Activated naive CD8-positive, alpha-beta T cell treated with anti-CD3 and anti-CD28 coated beads for 36 hours (primary cell): ENCODE results near the gene PCCA. TPM values are rescaled to one million over a fixed set of nuclear protein-coding genes. Genes with fewer than 3 reads are reported as not detected.

Source experiments
- DNase-seq: peaks from one replicate; pipeline ENCODE4 v3.0.0; 2021
- H3K27ac Mint-ChIP-seq: one replicate; pipeline ENCODE4 v1.8.0; 2022; ENCODE audit warnings: mild to moderate bottlenecking, moderate library complexity, mixed read lengths
- H3K27me3 Mint-ChIP-seq: one replicate; pipeline ENCODE4 v1.8.0; 2022; ENCODE audit warnings: mild to moderate bottlenecking, mixed read lengths
- H3K36me3 Mint-ChIP-seq: one replicate; pipeline ENCODE4 v1.8.0; 2021; ENCODE audit warnings: mild to moderate bottlenecking, mixed read lengths
- H3K4me1 Mint-ChIP-seq: one replicate; pipeline ENCODE4 v1.8.0; 2021; ENCODE audit warnings: mixed read lengths
- H3K4me3 Mint-ChIP-seq: one replicate; pipeline ENCODE4 v1.8.0; 2022; ENCODE audit warnings: mild to moderate bottlenecking, moderate library complexity, mixed read lengths
- H3K9me3 Mint-ChIP-seq: one replicate; pipeline ENCODE4 v1.8.0; 2022; ENCODE audit warnings: mixed read lengths
- total RNA-seq, 2 experiments: library from RNA; stranded (reverse); gene quantifications; one replicate each; pipeline ENCODE4 v1.2.3, GENCODE V29; 2021

Gene PCCA
- total RNA-seq, 2 experiments from 2014 or later, result 6.9 to 8.3 TPM

DNA sequence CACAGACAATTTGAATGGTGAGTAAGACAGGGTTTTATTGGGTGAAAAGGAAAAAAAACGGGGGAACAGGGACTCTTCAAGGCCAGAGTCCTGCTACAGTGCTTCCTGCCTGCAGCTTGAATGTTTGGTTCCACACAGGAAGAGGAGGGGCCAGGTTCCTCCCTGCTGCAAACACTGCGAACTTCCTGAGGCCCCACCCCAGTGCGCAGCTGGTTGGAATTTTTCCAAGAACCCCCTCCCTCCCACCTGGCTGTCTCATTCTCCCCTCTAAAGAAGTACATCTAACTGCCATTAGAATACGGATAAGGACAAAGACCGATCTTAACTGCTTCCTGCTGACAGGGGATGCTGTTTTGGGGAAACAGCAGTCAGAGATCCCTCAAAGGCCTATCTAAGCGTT is 314.8 kb downstream of the PCCA start:
- peaks cover 34% of the 10 kb centered on the region for H3K9me3 Mint-ChIP-seq
- H3K27ac Mint-ChIP-seq, result no peak overlapping the region
- H3K27me3 Mint-ChIP-seq, result no peaks in the 10 kb centered on the region
- no peak overlapping the region for H3K4me3 Mint-ChIP-seq
- no peak for DNase-seq
- peaks cover 57% of the 10 kb centered on the region for H3K36me3 Mint-ChIP-seq
- H3K4me1 Mint-ChIP-seq, result no peaks in the 10 kb centered on the region

DNA sequence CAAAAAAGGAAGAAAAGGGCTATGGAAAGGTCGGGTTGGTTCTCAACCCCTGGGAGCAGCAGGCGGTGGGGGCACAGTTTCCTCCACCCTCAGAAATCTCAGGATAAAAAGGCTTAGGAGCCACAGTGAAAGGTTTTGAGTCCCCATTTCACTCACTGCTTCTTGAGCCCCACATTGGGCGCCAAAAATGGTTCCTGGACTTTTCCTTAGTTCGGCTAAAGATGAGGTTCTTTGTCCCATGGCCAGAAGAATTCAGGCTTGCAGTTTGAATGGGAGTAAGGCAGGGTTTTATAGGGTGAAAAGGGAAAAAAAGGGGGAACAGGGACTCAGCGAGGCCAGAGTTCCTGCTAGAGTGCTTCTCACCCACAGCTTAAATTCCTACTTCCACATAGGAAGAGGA is 320.2 kb downstream of the PCCA start:
- H3K36me3 Mint-ChIP-seq, result peaks cover 58% of the 10 kb centered on the region
- peaks cover 39% of the 10 kb centered on the region for H3K9me3 Mint-ChIP-seq
- no peak overlapping the region for H3K4me3 Mint-ChIP-seq

GRCh38 chr13:100423375-100423774 is 334.5 kb downstream of the PCCA start:
- peak overlapping the region; percentile 55 for H3K27ac Mint-ChIP-seq
- H3K4me1 Mint-ChIP-seq, result peaks cover 7% of the 10 kb centered on the region
- H3K9me3 Mint-ChIP-seq, result peaks cover 6% of the 10 kb centered on the region
- H3K27me3 Mint-ChIP-seq, result peaks cover 2% of the 10 kb centered on the region
- H3K36me3 Mint-ChIP-seq, result peaks cover 13% of the 10 kb centered on the region
- no peak overlapping the region for H3K4me3 Mint-ChIP-seq
- DNase-seq, result no peak

More for the DNA sequence above, 320.2 kb downstream of the PCCA start:
- H3K27ac Mint-ChIP-seq, result no peak overlapping the region
- no peaks in the 10 kb centered on the region for H3K27me3 Mint-ChIP-seq
- H3K4me1 Mint-ChIP-seq, result no peaks in the 10 kb centered on the region
- DNase-seq, result no peak

- Mint-ChIP-seq H3K9me3 (peaks cover 1% of the 10 kb centered on the region), H3K4me3 (no peak overlapping the region), H3K36me3 (peaks cover 25% of the 10 kb centered on the region), H3K27ac (no peak overlapping the region), H3K27me3 (no peaks in the 10 kb centered on the region), H3K4me1 (peaks cover 10% of the 10 kb centered on the region)
- DNase-seq, result no peak
These were observed 340.1 kb downstream of the PCCA start for GRCh38 chr13:100428986-100429385.

DNA sequence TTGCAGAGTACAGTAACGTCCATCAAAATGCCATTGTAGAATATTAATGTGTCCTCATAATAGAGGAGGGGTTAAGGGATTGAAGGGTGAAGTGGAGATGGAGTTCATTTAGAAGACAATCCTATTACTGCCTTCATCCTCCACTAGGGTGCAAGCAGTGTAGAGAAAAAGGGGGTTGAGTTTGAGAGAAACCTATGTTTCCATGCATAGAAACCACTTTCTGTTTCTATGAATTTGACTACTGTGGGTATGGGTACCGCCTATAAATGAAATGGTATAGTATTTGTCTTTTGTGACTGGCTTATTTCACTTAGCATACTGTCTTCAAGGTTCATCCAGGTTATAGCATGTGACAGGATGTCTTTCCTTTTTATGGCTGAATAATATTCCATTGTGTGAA is 343.7 kb downstream of the PCCA start:
- Mint-ChIP-seq H3K9me3 (peaks cover 1% of the 10 kb centered on the region), H3K36me3 (peaks cover 20% of the 10 kb centered on the region), H3K4me1 (peaks cover 18% of the 10 kb centered on the region), H3K4me3 (no peak overlapping the region), H3K27ac (no peak overlapping the region), H3K27me3 (no peaks in the 10 kb centered on the region)
- no peak for DNase-seq

DNA sequence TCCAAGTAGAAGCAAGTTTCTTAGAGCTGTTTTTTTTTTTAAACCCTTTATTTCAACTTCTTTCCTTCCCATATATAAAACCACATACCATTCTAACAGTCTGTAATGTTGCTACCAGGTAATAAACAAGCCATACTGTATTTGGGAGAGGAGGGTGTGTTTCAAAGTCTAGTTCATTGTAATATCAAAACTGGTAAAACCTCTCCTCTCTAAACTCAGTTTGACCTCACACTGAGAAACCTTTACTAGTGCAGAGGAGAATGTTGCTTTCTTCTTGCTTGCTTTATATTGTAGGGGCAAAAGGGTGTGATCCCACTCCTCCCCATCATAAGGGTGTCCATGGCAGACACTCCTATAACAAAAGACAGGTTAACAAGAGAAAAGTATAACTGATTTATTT is 344.6 kb downstream of the PCCA start:
- Mint-ChIP-seq H3K4me3 (no peak overlapping the region), H3K36me3 (peaks cover 23% of the 10 kb centered on the region), H3K27me3 (no peaks in the 10 kb centered on the region), H3K9me3 (peaks cover 1% of the 10 kb centered on the region), H3K27ac (no peak overlapping the region), H3K4me1 (peaks cover 18% of the 10 kb centered on the region)
- DNase-seq, result no peak

DNA sequence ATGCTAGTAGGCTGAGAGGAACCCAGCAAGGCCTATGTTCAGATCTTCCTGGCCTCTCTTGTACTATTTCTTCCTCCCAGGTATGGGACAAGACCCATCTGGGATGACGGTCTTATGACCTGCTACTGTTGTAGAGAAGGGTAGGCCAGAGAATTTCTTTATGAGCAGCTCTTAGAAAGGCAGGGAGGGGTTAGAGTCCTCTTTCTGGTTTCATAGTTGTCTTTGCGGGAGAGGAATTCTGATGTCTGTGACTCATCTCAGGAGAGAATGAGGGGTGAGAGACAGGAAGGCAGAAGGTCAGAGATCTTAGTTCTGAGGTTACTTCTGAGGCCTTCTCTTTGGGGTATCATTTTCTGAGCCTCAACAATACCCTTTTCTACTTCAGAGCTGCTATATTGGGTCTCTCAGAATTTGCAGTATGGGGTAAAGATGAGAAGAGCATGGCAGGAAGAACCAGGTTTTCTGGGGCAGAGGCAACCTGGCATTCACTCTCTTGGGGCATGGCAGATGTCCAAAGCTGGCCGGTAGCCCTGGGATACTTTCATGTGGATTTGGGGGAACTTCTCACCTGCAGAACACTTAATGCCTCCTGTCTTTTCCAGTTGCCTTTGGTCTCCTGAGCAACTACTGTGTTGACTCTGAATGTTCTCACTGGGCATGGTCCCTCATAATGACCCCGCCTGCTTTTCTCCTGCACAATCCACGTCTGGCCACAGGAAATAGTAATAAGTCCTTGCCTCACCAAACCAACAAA is 345.3 kb downstream of the PCCA start:
- Mint-ChIP-seq H3K27ac (no peak overlapping the region), H3K36me3 (peaks cover 23% of the 10 kb centered on the region), H3K4me3 (no peak overlapping the region), H3K4me1 (peaks cover 18% of the 10 kb centered on the region), H3K9me3 (peaks cover 1% of the 10 kb centered on the region), H3K27me3 (no peaks in the 10 kb centered on the region)
- no peak for DNase-seq

GRCh38 chr13:100436099-100436498 is 347.2 kb downstream of the PCCA start:
- Mint-ChIP-seq H3K4me3 (no peak overlapping the region), H3K27me3 (no peaks in the 10 kb centered on the region), H3K9me3 (peaks cover 1% of the 10 kb centered on the region), H3K36me3 (peaks cover 15% of the 10 kb centered on the region), H3K4me1 (peaks cover 18% of the 10 kb centered on the region), H3K27ac (no peak overlapping the region)
- DNase-seq, result no peak

- DNase-seq, result no peak
- Mint-ChIP-seq H3K27ac (no peak overlapping the region), H3K9me3 (no peaks in the 10 kb centered on the region), H3K36me3 (peaks cover 9% of the 10 kb centered on the region), H3K4me1 (peaks cover 14% of the 10 kb centered on the region), H3K4me3 (no peak overlapping the region), H3K27me3 (no peaks in the 10 kb centered on the region)
These were observed 349.3 kb downstream of the PCCA start for GRCh38 chr13:100438059-100438788.

GRCh38 chr13:100439247-100439970 is 350.5 kb downstream of the PCCA start:
- H3K36me3 Mint-ChIP-seq, result peaks cover 9% of the 10 kb centered on the region
- no peaks in the 10 kb centered on the region for H3K9me3 Mint-ChIP-seq
- peaks cover 3% of the 10 kb centered on the region for H3K4me1 Mint-ChIP-seq
- DNase-seq, result no peak
- no peaks in the 10 kb centered on the region for H3K27me3 Mint-ChIP-seq
- no peak overlapping the region for H3K27ac Mint-ChIP-seq
- H3K4me3 Mint-ChIP-seq, result no peak overlapping the region

GRCh38 chr13:100440751-100441425 is 352.0 kb downstream of the PCCA start:
- no peak overlapping the region for H3K27ac Mint-ChIP-seq
- no peaks in the 10 kb centered on the region for H3K9me3 Mint-ChIP-seq
- H3K36me3 Mint-ChIP-seq, result peaks cover 7% of the 10 kb centered on the region
- no peaks in the 10 kb centered on the region for H3K27me3 Mint-ChIP-seq
- no peak for DNase-seq
- H3K4me3 Mint-ChIP-seq, result no peak overlapping the region
- no peaks in the 10 kb centered on the region for H3K4me1 Mint-ChIP-seq

GRCh38 chr13:100442095-100442832 is 353.4 kb downstream of the PCCA start:
- Mint-ChIP-seq H3K36me3 (peaks cover 12% of the 10 kb centered on the region), H3K27ac (no peak overlapping the region), H3K27me3 (no peaks in the 10 kb centered on the region), H3K9me3 (no peaks in the 10 kb centered on the region), H3K4me3 (no peak overlapping the region), H3K4me1 (no peaks in the 10 kb centered on the region)
- no peak for DNase-seq

GRCh38 chr13:100443278-100443997 is 354.5 kb downstream of the PCCA start:
- no peak for DNase-seq
- no peak overlapping the region for H3K4me3 Mint-ChIP-seq
- peaks cover 9% of the 10 kb centered on the region for H3K36me3 Mint-ChIP-seq
- no peaks in the 10 kb centered on the region for H3K27me3 Mint-ChIP-seq
- no peaks in the 10 kb centered on the region for H3K4me1 Mint-ChIP-seq
- no peak overlapping the region for H3K27ac Mint-ChIP-seq
- no peaks in the 10 kb centered on the region for H3K9me3 Mint-ChIP-seq

- no peaks in the 10 kb centered on the region for H3K4me1 Mint-ChIP-seq
- H3K9me3 Mint-ChIP-seq, result no peaks in the 10 kb centered on the region
- H3K27me3 Mint-ChIP-seq, result no peaks in the 10 kb centered on the region
- H3K4me3 Mint-ChIP-seq, result no peak overlapping the region
- no peak for DNase-seq
- peaks cover 7% of the 10 kb centered on the region for H3K36me3 Mint-ChIP-seq
- no peak overlapping the region for H3K27ac Mint-ChIP-seq
These were observed 355.1 kb downstream of the PCCA start for GRCh38 chr13:100443998-100444328.
